Astrocyte (in vitro differentiated cells and primary cell): Measurements from ENCODE around the gene ACAA1. TPM values are rescaled to one million over a fixed set of nuclear protein-coding genes. Genes with fewer than 3 reads are reported as not detected.

Source experiments
- DNase-seq: peaks from one replicate; pipeline ENCODE4 v3.0.0-alpha.2; 2010; ENCODE audit warnings: low read depth
- FAIRE-seq: peaks from 2 replicates; lab custom pipeline; 2011; peaks lifted over from hg19 to GRCh38; lab: Jason Lieb, UNC
- H2AFZ ChIP-seq: 2 replicates; pipeline ENCODE4 v1.6.0; 2012; ENCODE audit warnings: low read depth, low read length, inconsistent platforms
- H3K27ac ChIP-seq: 2 replicates; pipeline ENCODE4 v1.5.1; 2011; ENCODE audit warnings: low read depth, low read length, inconsistent platforms
- H3K27me3 ChIP-seq: 2 replicates; pipeline ENCODE4 v1.6.0; 2011; ENCODE audit warnings: low read length, inconsistent platforms; ENCODE audit not compliant: insufficient read depth
- H3K36me3 ChIP-seq: 2 replicates; pipeline ENCODE4 v1.5.1; 2011; ENCODE audit warnings: low read length, inconsistent platforms; ENCODE audit not compliant: insufficient read depth
- H3K4me1 ChIP-seq: 2 replicates; pipeline ENCODE4 v1.5.1; 2011; ENCODE audit warnings: low read length, inconsistent platforms; ENCODE audit not compliant: insufficient read depth
- H3K4me2 ChIP-seq: 2 replicates; pipeline ENCODE4 v1.6.0; 2012; ENCODE audit warnings: low read length, inconsistent platforms
- H3K4me3 ChIP-seq: 2 replicates; pipeline ENCODE4 v1.5.1; 2011; ENCODE audit warnings: low read depth, mild to moderate bottlenecking, low read length, inconsistent platforms; ENCODE audit not compliant: insufficient read depth
- H3K79me2 ChIP-seq: 2 replicates; pipeline ENCODE4 v1.6.0; 2012; ENCODE audit warnings: mild to moderate bottlenecking, low read length, inconsistent platforms; ENCODE audit not compliant: insufficient read depth
- H3K9ac ChIP-seq: 2 replicates; pipeline ENCODE4 v1.6.0; 2012; ENCODE audit warnings: mild to moderate bottlenecking, low read length, inconsistent platforms
- H3K9me3 ChIP-seq: 2 replicates; pipeline ENCODE4 v1.5.1; 2012; ENCODE audit warnings: low read depth, mild to moderate bottlenecking, low read length, inconsistent platforms; ENCODE audit not compliant: insufficient read depth
- H4K20me1 ChIP-seq: 2 replicates; pipeline ENCODE4 v1.6.0; 2012; ENCODE audit warnings: low read length, inconsistent platforms; ENCODE audit not compliant: insufficient read depth
- H3K27ac Mint-ChIP-seq: one replicate; pipeline ENCODE4 v1.8.0; 2021; ENCODE audit warnings: mild to moderate bottlenecking, mixed read lengths; ENCODE audit not compliant: unreplicated experiment
- H3K27me3 Mint-ChIP-seq: one replicate; pipeline ENCODE4 v1.8.0; 2021; ENCODE audit warnings: low read depth, mixed read lengths; ENCODE audit not compliant: unreplicated experiment
- H3K36me3 Mint-ChIP-seq: one replicate; pipeline ENCODE4 v1.8.0; 2021; ENCODE audit warnings: low read depth, mixed read lengths; ENCODE audit not compliant: unreplicated experiment
- H3K4me1 Mint-ChIP-seq: one replicate; pipeline ENCODE4 v1.8.0; 2021; ENCODE audit warnings: low read depth, mixed read lengths; ENCODE audit not compliant: unreplicated experiment
- H3K4me3 Mint-ChIP-seq: one replicate; pipeline ENCODE4 v1.8.0; 2021; ENCODE audit warnings: mild to moderate bottlenecking, moderate library complexity, mixed read lengths; ENCODE audit not compliant: unreplicated experiment
- H3K9me3 Mint-ChIP-seq: one replicate; pipeline ENCODE4 v1.8.0; 2021; ENCODE audit warnings: mild to moderate bottlenecking, mixed read lengths; ENCODE audit not compliant: unreplicated experiment
- CTCF ChIP-seq: IDR thresholded peaks from 2 replicates; pipeline ENCODE4 v1.5.1; 2011; ENCODE audit warnings: low read depth, mild to moderate bottlenecking, inconsistent platforms, low read length, moderate library complexity; ENCODE audit not compliant: insufficient read depth
- EZH2 ChIP-seq: IDR thresholded peaks from 2 replicates; pipeline ENCODE4 v1.6.1; 2012; ENCODE audit warnings: mild to moderate bottlenecking, low read length, inconsistent platforms; ENCODE audit not compliant: insufficient read depth
- total RNA-seq: library from RNA; stranded (reverse); gene quantifications from 2 replicates; pipeline ENCODE4 v1.2.1, GENCODE V29; 2021

Gene ACAA1
- total RNA-seq, 1 donor from 2014 or later = 69.4 TPM

- H3K36me3 Mint-ChIP-seq = peaks cover 11% of the 10 kb centered on the region
- H3K9me3 Mint-ChIP-seq = peaks cover 2% of the 10 kb centered on the region
- H3K36me3 ChIP-seq = no peaks in the 10 kb centered on the region
- no peak overlapping the region for H3K4me3 ChIP-seq
- no peak overlapping the region for H3K27ac ChIP-seq
- FAIRE-seq = no peak
- no peak for DNase-seq
- H3K79me2 ChIP-seq = no peaks in the 10 kb centered on the region
- no peak overlapping the region for H3K27ac Mint-ChIP-seq
- H3K9ac ChIP-seq = no peak overlapping the region
- TF ChIP-seq CTCF (no peak), EZH2 (no peak)
- H2AFZ ChIP-seq = no peak overlapping the region
- no peaks in the 10 kb centered on the region for H3K4me1 Mint-ChIP-seq
- no peak overlapping the region for H3K4me3 Mint-ChIP-seq
- peaks cover 3% of the 10 kb centered on the region for H4K20me1 ChIP-seq
- no peaks in the 10 kb centered on the region for H3K4me1 ChIP-seq
- H3K9me3 ChIP-seq = no peaks in the 10 kb centered on the region
- H3K4me2 ChIP-seq = no peak overlapping the region
- peaks cover 17% of the 10 kb centered on the region for H3K27me3 Mint-ChIP-seq
- H3K27me3 ChIP-seq = no peaks in the 10 kb centered on the region
These were observed 22.7 kb downstream of the ACAA1 start for GRCh38 chr3:38114052-38114874.

- H3K4me3 Mint-ChIP-seq = no peak overlapping the region
- H3K4me3 ChIP-seq = no peak overlapping the region
- no peaks in the 10 kb centered on the region for H3K9me3 ChIP-seq
- no peak for FAIRE-seq
- H3K9ac ChIP-seq = no peak overlapping the region
- H3K27ac Mint-ChIP-seq = no peak overlapping the region
- no peaks in the 10 kb centered on the region for H3K4me1 ChIP-seq
- H3K4me2 ChIP-seq = no peak overlapping the region
- H2AFZ ChIP-seq = no peak overlapping the region
- peaks cover 7% of the 10 kb centered on the region for H3K36me3 Mint-ChIP-seq
- no peaks in the 10 kb centered on the region for H3K27me3 ChIP-seq
- no peaks in the 10 kb centered on the region for H3K4me1 Mint-ChIP-seq
- H3K79me2 ChIP-seq = no peaks in the 10 kb centered on the region
- H3K27ac ChIP-seq = no peak overlapping the region
- peaks cover 21% of the 10 kb centered on the region for H3K27me3 Mint-ChIP-seq
- no peak for DNase-seq
- TF ChIP-seq EZH2 (no peak), CTCF (no peak)
- H4K20me1 ChIP-seq = no peaks in the 10 kb centered on the region
- peaks cover 2% of the 10 kb centered on the region for H3K9me3 Mint-ChIP-seq
- H3K36me3 ChIP-seq = no peaks in the 10 kb centered on the region
These were observed 24.6 kb downstream of the ACAA1 start for GRCh38 chr3:38112378-38112761.
